Measurements from ENCODE around the gene LIMS1. TPM values are rescaled to one million over a fixed set of nuclear protein-coding genes. Genes with fewer than 3 reads are reported as not detected.

The LIMS1 gene
- total RNA-seq, 4 donors from 2014 or later = 43.6 to 89.3 (median 59.6) TPM

DNA sequence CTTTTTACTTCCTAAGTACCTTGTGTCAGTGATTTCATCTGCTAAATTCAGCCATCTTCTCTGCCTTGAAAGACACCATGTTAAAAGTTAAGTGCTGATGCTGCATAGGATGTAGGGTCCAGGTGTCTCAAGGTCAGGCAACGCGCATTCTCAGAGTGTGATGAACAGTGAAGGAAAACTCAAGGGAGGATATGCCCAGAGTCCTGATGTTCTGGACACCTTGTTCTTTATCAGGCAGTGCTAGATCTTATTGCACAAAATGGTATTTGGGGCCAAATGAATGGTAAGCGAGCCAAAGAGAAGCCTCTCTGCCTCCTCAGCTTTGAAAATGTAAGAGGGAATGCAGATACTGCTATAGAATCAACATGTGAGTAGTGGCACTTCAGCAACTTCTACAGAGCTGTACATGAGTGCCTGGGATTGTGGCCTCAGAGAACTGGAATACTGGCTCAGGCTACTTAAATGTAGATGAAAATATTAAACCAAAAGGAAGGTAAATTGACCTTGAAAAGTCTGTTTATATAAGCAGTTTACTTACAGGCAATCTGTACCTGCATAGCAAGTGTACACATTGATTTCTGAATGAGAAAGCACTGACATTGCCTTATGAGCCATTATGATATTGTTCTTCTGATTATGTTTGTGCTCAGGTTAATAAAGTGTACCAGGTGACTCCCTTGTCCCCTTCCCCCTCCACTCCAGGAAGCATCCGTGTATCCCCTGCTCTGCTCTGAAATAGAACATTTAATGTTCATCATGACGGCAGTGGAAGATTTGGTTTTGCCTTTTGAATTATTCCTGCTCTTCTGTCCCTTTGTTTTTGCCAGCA is 98.3 kb downstream of the LIMS1 start:
- WGBS, 2 donors = 77 to 79% methylated on average over 5 of the region's 5 CpGs
- no peak for DNase-seq (ENCODE audit: low spot score in 2 of 2)
- H3K4me3 ChIP-seq (ENCODE audit: low read depth, poor library complexity, severe bottlenecking) = no peak overlapping the region
- TF ChIP-seq, protein P1, sequence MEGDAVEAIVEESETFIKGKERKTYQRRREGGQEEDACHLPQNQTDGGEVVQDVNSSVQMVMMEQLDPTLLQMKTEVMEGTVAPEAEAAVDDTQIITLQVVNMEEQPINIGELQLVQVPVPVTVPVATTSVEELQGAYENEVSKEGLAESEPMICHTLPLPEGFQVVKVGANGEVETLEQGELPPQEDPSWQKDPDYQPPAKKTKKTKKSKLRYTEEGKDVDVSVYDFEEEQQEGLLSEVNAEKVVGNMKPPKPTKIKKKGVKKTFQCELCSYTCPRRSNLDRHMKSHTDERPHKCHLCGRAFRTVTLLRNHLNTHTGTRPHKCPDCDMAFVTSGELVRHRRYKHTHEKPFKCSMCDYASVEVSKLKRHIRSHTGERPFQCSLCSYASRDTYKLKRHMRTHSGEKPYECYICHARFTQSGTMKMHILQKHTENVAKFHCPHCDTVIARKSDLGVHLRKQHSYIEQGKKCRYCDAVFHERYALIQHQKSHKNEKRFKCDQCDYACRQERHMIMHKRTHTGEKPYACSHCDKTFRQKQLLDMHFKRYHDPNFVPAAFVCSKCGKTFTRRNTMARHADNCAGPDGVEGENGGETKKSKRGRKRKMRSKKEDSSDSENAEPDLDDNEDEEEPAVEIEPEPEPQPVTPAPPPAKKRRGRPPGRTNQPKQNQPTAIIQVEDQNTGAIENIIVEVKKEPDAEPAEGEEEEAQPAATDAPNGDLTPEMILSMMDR (IDR thresholded peaks at IDR 0.05) = no peak
- TF ChIP-seq POLR2A (IDR thresholded peaks at IDR 0.05) = no peak
- intact Hi-C loops (cut with DNase I; ENCODE audit: low total_unique reads) = no loop called here

GRCh38 chr2:108633409-108633808 is 99.1 kb downstream of the LIMS1 start:
- H3K4me3 ChIP-seq (ENCODE audit: low read depth, poor library complexity, severe bottlenecking) = no peak overlapping the region
- 67 to 68% methylated on average over 1 of the region's 1 CpG for WGBS, 2 donors
- intact Hi-C loops (cut with DNase I; ENCODE audit: low total_unique reads) = no loop called here
- no peak for DNase-seq (ENCODE audit: low spot score in 2 of 2)
- TF ChIP-seq, protein P1 (IDR thresholded peaks at IDR 0.05) = no peak
- TF ChIP-seq POLR2A (IDR thresholded peaks at IDR 0.05) = no peak

GRCh38 chr2:108634011-108634410 is 99.7 kb downstream of the LIMS1 start:
- no peak for TF ChIP-seq POLR2A (IDR thresholded peaks at IDR 0.05)
- TF ChIP-seq, protein P1 (IDR thresholded peaks at IDR 0.05) = no peak
- H3K4me3 ChIP-seq (ENCODE audit: low read depth, poor library complexity, severe bottlenecking) = no peak overlapping the region
- no peak for DNase-seq (ENCODE audit: low spot score in 2 of 2)
- intact Hi-C loops (cut with DNase I; ENCODE audit: low total_unique reads) = no loop called here

DNA sequence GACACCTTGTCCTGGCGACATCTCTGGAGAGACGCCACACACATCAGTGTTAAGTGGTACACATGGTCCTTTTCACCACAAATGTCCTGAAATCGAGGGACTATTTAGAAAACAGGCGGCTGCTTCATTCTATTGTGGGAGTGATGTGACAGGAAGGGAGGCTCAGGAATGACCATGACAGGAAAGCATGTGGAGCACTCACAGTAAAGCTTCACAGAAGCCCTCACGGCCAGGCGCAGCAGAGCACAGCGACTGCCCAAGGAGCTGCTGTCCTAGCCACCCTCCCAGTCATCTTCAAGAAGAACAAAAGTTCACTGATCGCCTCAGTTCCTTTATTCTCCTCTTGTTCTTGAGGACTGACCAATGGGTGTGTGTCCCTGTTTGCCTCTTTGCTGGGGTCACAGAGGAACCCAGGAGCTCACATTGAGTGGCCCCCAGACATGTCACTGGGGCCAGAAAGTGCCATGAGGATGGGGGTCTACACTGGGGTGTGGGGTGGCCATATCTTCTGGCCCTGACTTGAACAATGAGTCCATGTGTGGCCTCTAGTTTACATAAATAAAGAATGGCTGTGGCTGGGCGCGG is 100.4 kb downstream of the LIMS1 start:
- WGBS, 2 donors = 78 to 82% methylated on average over 10 of the region's 10 CpGs
- DNase-seq (ENCODE audit: low spot score in 2 of 2) = no peak
- intact Hi-C loops (cut with DNase I; ENCODE audit: low total_unique reads) = no loop called here
- TF ChIP-seq, protein P1 (IDR thresholded peaks at IDR 0.05) = no peak
- no peak for TF ChIP-seq POLR2A (IDR thresholded peaks at IDR 0.05)
- H3K4me3 ChIP-seq (ENCODE audit: low read depth, poor library complexity, severe bottlenecking) = no peak overlapping the region

GRCh38 chr2:108635630-108636354 is 101.5 kb downstream of the LIMS1 start:
- intact Hi-C loops (cut with DNase I; ENCODE audit: low total_unique reads) = no loop called here
- no peak overlapping the region for H3K4me3 ChIP-seq (ENCODE audit: low read depth, poor library complexity, severe bottlenecking)
- TF ChIP-seq POLR2A (IDR thresholded peaks at IDR 0.05) = no peak
- TF ChIP-seq, protein P1 (IDR thresholded peaks at IDR 0.05) = no peak
- WGBS, 2 donors = 64 to 67% methylated on average over 13 of the region's 13 CpGs
- DNase-seq (ENCODE audit: low spot score in 2 of 2) = no peak

Measured in lower leg skin (tissue), 4 donors.